Measurements from ENCODE around the gene BAZ1A. TPM values are rescaled to one million over a fixed set of nuclear protein-coding genes. Genes with fewer than 3 reads are reported as not detected.

Gene BAZ1A
- total RNA-seq, 6 experiments from 2014 or later: 23.1 to 29.5 (median 26.6) TPM

DNA sequence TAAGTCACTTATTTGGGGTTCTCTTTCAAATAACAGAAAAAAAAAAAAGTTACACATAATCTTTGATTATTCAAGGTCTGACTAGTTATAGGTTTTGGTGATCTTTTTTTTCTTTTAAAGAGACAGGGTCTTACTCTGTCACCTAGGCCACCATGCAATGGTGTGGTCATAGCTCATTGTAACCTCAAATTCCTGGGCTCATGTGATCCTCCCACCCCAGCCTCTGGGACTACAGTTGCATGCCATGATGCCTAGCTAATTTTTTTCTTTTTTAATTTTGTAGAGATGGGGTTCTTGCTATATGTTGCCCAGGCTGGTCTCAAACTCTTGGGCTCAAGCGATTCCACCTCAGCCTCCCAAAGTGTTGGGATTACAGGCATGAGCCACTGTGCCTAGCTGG, 104.3 kb downstream of the BAZ1A start:
- TF ChIP-seq, protein P1, sequence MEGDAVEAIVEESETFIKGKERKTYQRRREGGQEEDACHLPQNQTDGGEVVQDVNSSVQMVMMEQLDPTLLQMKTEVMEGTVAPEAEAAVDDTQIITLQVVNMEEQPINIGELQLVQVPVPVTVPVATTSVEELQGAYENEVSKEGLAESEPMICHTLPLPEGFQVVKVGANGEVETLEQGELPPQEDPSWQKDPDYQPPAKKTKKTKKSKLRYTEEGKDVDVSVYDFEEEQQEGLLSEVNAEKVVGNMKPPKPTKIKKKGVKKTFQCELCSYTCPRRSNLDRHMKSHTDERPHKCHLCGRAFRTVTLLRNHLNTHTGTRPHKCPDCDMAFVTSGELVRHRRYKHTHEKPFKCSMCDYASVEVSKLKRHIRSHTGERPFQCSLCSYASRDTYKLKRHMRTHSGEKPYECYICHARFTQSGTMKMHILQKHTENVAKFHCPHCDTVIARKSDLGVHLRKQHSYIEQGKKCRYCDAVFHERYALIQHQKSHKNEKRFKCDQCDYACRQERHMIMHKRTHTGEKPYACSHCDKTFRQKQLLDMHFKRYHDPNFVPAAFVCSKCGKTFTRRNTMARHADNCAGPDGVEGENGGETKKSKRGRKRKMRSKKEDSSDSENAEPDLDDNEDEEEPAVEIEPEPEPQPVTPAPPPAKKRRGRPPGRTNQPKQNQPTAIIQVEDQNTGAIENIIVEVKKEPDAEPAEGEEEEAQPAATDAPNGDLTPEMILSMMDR (IDR thresholded peaks at IDR 0.05): no peak
- H3K4me3 Mint-ChIP-seq: no peak overlapping the region
- H3K9me3 Mint-ChIP-seq: no peaks in the 10 kb centered on the region
- peak overlapping the region; percentile 40; the same call in 1 of the 2 replicates for H3K27ac Mint-ChIP-seq
- H3K27me3 Mint-ChIP-seq (ENCODE audit: insufficient read depth): no peaks in the 10 kb centered on the region
- DNase-seq: no peak
- peaks cover 20% of the 10 kb centered on the region for H3K36me3 Mint-ChIP-seq (ENCODE audit: low read depth)
- H3K4me1 Mint-ChIP-seq (ENCODE audit: low read depth): peaks cover 37% of the 10 kb centered on the region

DNA sequence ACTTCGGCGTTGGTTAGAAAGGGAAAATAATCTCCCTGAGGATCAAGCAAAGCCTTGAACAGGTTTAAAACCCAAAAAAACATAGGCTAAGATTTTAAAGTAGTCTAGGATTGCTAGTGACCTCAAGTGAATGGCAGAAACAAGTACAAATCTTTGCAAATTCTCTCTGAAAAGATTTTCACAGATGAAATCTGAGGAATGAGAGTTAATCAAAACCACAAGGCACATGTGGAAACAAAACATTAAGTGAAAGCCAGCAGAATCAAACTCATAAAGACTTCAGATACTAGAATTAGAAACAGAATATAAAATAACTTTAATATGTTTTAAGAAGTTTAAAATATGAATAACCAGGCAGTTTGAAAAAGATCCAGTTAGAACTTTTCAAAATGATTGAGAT, 108.6 kb downstream of the BAZ1A start:
- TF ChIP-seq, protein P1 (IDR thresholded peaks at IDR 0.05): no peak
- no peaks in the 10 kb centered on the region; the same call in 1 of the 2 replicates for H3K27me3 Mint-ChIP-seq (ENCODE audit: insufficient read depth)
- H3K9me3 Mint-ChIP-seq: no peaks in the 10 kb centered on the region
- H3K4me3 Mint-ChIP-seq: peak overlapping the region; percentile 18; the same call in 1 of the 2 replicates
- peak overlapping the region; percentile 58 for H3K27ac Mint-ChIP-seq
- peaks cover 36% of the 10 kb centered on the region for H3K4me1 Mint-ChIP-seq (ENCODE audit: low read depth)
- peak; percentile 19 for DNase-seq
- H3K36me3 Mint-ChIP-seq (ENCODE audit: low read depth): peaks cover 15% of the 10 kb centered on the region

DNA sequence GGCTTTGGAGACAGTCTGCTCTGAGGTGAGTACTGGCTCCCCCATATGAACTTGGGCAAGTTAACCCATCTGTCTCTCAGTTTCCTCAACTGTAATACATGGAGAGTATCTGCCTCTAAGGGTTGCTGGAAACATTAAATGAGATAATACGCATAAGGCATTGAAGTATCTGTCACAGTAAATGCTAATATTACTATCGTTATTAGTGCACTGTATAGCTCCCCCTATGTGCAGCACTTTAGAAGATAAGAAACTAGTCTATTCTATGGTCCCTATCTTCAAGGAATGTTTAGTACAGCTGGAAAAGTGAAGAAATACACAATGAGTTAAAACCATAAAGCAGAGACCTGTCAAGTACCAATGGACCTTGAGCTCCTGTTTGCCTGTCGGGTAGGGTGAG, 109.1 kb downstream of the BAZ1A start:
- DNase-seq: no peak
- TF ChIP-seq, protein P1 (IDR thresholded peaks at IDR 0.05): peak; percentile 57
- Mint-ChIP-seq H3K4me1 (ENCODE audit: low read depth) (peaks cover 31% of the 10 kb centered on the region), H3K27me3 (ENCODE audit: insufficient read depth) (no peaks in the 10 kb centered on the region; the same call in 1 of the 2 replicates), H3K4me3 (0 out of 2 replicates have a peak overlapping the region, but pooled peaks have one; percentile 18), H3K9me3 (no peaks in the 10 kb centered on the region), H3K36me3 (ENCODE audit: low read depth) (peaks cover 15% of the 10 kb centered on the region), H3K27ac (peak overlapping the region; percentile 58)

DNA sequence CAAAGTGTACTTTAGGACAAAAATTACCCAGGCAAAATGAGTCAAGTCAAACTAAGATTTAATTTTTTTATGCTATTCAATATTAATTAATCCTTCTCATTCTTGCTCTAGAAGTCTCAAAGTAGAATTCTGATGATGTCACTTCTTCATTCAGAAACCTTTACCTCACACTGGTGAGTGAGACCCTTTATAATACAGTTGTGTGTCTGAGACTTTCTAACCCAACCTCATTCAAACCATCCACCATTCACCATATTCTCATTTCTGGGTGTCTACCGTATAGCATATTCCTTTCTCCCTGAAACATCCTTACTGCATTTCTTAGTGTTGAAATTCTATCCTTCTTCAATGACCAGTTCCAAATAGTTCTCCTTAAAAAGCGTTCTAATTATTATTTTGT, 119.9 kb downstream of the BAZ1A start:
- Mint-ChIP-seq H3K4me1 (ENCODE audit: low read depth) (peaks cover 8% of the 10 kb centered on the region), H3K27ac (no peak overlapping the region), H3K9me3 (no peaks in the 10 kb centered on the region), H3K36me3 (ENCODE audit: low read depth) (peaks cover 14% of the 10 kb centered on the region), H3K4me3 (no peak overlapping the region), H3K27me3 (ENCODE audit: insufficient read depth) (no peaks in the 10 kb centered on the region)
- TF ChIP-seq, protein P1 (IDR thresholded peaks at IDR 0.05): no peak
- DNase-seq: no peak

DNA sequence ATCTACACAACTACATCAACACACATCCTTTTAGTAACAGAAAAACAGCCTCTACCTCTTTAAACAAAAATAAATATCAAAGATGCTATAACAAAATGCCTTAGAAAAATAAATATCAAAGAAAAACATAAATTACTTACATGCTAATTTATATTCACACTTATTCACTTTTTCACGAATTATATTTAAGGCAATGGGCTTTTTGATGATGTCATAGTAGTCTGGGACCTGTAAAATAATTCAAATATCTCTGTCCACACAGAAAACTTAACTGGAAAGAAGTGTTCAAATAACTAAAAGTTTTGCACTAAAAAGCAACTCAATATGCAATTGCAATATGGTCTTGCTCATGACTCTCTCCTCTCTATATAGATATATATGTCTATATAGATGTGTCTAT, 120.5 kb downstream of the BAZ1A start:
- DNase-seq: no peak
- TF ChIP-seq, protein P1 (IDR thresholded peaks at IDR 0.05): no peak
- no peak overlapping the region for H3K27ac Mint-ChIP-seq
- no peaks in the 10 kb centered on the region for H3K27me3 Mint-ChIP-seq (ENCODE audit: insufficient read depth)
- H3K4me1 Mint-ChIP-seq (ENCODE audit: low read depth): peaks cover 12% of the 10 kb centered on the region
- no peak overlapping the region for H3K4me3 Mint-ChIP-seq
- no peaks in the 10 kb centered on the region for H3K9me3 Mint-ChIP-seq
- peaks cover 10% of the 10 kb centered on the region for H3K36me3 Mint-ChIP-seq (ENCODE audit: low read depth)

DNA sequence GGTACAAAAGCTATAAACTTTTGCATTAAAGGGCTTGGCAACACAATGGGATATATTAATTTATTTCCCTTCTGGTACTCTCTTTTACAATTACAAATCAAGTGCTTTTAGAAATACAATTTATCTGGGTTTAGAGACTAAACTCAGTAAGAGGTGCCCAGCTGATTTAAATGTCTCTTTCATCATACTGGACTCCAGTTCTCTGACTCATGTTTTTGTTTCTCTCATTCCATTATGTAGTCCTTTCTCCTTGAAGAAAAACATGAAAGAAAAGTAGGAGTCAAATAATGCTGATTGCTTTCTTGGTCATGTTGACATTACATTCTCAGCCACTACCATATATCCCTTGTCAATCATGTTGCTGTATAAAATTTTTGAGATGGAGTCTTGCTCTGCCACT, 124.5 kb downstream of the BAZ1A start:
- H3K36me3 Mint-ChIP-seq (ENCODE audit: low read depth): peaks cover 6% of the 10 kb centered on the region
- H3K9me3 Mint-ChIP-seq: no peaks in the 10 kb centered on the region
- H3K27me3 Mint-ChIP-seq (ENCODE audit: insufficient read depth): no peaks in the 10 kb centered on the region
- peaks cover 12% of the 10 kb centered on the region for H3K4me1 Mint-ChIP-seq (ENCODE audit: low read depth)
- no peak overlapping the region for H3K4me3 Mint-ChIP-seq
- peak; percentile 21 for DNase-seq
- peak overlapping the region; percentile 47 for H3K27ac Mint-ChIP-seq
- TF ChIP-seq, protein P1 (IDR thresholded peaks at IDR 0.05): no peak
